ENCODE measurements around the gene NUDT5. TPM values are rescaled to one million over a fixed set of nuclear protein-coding genes. Genes with fewer than 3 reads are reported as not detected.
A peak's percentile ranks its signal among the peaks of the same experiment; 100 is the strongest.

Gene NUDT5
- total RNA-seq, 2 donors from 2014 or later, result 41.4 to 89.0 TPM

- Histone ChIP-seq H3K4me3 (no peak overlapping the region), H3K27ac (no peak overlapping the region), H3K36me3 (no peaks in the 10 kb centered on the region), H3K27me3 (no peaks in the 10 kb centered on the region), H3K9ac (ENCODE audit: low read depth in 2 of 2, low read length in 2 of 2) (no peak overlapping the region), H3K4me1 (no peaks in the 10 kb centered on the region), H3K9me3 (no peaks in the 10 kb centered on the region)
- TF ChIP-seq, protein P1, sequence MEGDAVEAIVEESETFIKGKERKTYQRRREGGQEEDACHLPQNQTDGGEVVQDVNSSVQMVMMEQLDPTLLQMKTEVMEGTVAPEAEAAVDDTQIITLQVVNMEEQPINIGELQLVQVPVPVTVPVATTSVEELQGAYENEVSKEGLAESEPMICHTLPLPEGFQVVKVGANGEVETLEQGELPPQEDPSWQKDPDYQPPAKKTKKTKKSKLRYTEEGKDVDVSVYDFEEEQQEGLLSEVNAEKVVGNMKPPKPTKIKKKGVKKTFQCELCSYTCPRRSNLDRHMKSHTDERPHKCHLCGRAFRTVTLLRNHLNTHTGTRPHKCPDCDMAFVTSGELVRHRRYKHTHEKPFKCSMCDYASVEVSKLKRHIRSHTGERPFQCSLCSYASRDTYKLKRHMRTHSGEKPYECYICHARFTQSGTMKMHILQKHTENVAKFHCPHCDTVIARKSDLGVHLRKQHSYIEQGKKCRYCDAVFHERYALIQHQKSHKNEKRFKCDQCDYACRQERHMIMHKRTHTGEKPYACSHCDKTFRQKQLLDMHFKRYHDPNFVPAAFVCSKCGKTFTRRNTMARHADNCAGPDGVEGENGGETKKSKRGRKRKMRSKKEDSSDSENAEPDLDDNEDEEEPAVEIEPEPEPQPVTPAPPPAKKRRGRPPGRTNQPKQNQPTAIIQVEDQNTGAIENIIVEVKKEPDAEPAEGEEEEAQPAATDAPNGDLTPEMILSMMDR (IDR thresholded peaks at IDR 0.05), result no peak
- intact Hi-C loops (cut with DNase I), result no loop called here
- DNase-seq, result no peak
Measured at GRCh38 chr10:12202226-12202625, 6.5 kb upstream of the NUDT5 start.

GRCh38 chr10:12201543-12201942, 5.9 kb upstream of the NUDT5 start:
- Histone ChIP-seq H3K9me3 (no peaks in the 10 kb centered on the region), H3K36me3 (no peaks in the 10 kb centered on the region), H3K27me3 (no peaks in the 10 kb centered on the region), H3K4me1 (no peaks in the 10 kb centered on the region), H3K4me3 (no peak overlapping the region), H3K9ac (ENCODE audit: low read depth in 2 of 2, low read length in 2 of 2) (no peak overlapping the region), H3K27ac (no peak overlapping the region)
- TF ChIP-seq, protein P1 (IDR thresholded peaks at IDR 0.05), result no peak
- DNase-seq, result no peak
- intact Hi-C loops (cut with DNase I), result no loop called here

DNA sequence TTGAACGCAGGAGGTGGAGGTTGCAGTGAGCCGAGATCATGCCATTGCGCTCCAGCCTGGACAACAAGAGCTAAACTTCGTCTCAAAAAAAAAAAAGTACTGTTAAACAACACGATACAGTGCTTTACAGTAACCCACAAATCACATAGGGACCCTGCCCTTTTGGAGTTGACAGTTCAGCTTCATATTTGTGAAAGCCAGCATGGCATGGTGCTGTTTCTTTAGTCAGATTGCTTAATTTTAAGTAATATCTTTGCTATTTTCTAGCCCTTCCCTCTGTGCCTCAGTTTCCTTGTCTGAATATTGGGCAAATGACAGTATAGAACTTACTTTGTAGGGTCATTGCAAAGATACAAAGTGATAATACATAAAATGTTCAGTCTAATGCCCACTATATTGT, 5.2 kb upstream of the NUDT5 start:
- Histone ChIP-seq H3K27me3 (no peaks in the 10 kb centered on the region), H3K4me1 (no peaks in the 10 kb centered on the region), H3K9me3 (no peaks in the 10 kb centered on the region), H3K4me3 (no peak overlapping the region), H3K9ac (ENCODE audit: low read depth in 2 of 2, low read length in 2 of 2) (no peak overlapping the region), H3K27ac (no peak overlapping the region), H3K36me3 (no peaks in the 10 kb centered on the region)
- TF ChIP-seq, protein P1 (IDR thresholded peaks at IDR 0.05), result no peak
- no peak for DNase-seq
- intact Hi-C loops (cut with DNase I), result no loop called here

- Histone ChIP-seq H3K4me3 (no peak overlapping the region), H3K27me3 (no peaks in the 10 kb centered on the region), H3K9me3 (no peaks in the 10 kb centered on the region), H3K36me3 (no peaks in the 10 kb centered on the region), H3K9ac (ENCODE audit: low read depth in 2 of 2, low read length in 2 of 2) (no peak overlapping the region), H3K27ac (no peak overlapping the region), H3K4me1 (peaks cover 5% of the 10 kb centered on the region)
- DNase-seq, result no peak
- intact Hi-C loops (cut with DNase I), result no loop called here
- TF ChIP-seq, protein P1 (IDR thresholded peaks at IDR 0.05), result no peak
Measured at GRCh38 chr10:12198156-12198555, 2.5 kb upstream of the NUDT5 start.

DNA sequence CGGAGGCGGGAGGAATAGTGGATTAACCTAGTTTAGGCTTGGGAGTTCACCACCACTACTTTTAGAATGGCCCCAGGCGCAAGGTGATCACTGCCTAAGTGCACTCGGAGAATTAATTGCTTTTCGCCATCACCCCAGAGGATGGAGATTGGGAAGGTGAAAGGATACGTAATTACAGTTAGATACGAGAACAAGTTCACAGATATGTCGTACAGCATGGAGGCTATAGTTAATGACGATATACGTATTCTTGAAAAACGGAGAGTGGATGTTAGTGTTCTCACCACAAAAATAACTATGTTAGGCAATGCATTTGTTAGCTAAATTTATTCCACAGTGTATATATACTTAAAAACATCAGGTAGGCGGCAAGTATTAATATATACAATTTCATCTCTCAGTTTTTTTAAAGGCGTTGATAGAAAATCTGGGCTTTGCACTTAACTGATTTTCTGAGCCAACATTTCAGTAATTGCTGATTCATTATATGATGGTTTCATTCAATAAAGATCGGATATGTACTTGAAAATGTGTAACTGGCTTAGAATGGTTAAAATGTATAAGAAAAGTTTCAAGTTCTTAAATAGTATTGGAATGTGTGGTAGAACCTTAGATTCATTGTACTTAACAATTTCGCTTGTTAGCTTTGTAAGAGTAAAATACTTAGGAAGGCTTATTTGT, 980 bp upstream of the NUDT5 start:
- peak overlapping the region; percentile 91 for H3K27ac ChIP-seq
- H3K4me1 ChIP-seq, result peaks cover 5% of the 10 kb centered on the region
- no peaks in the 10 kb centered on the region for H3K27me3 ChIP-seq
- TF ChIP-seq, protein P1 (IDR thresholded peaks at IDR 0.05), result no peak
- H3K9ac ChIP-seq (ENCODE audit: low read depth in 2 of 2, low read length in 2 of 2), result peak overlapping the region; percentile 66 to 98
- H3K36me3 ChIP-seq, result no peaks in the 10 kb centered on the region
- H3K4me3 ChIP-seq, result peak overlapping the region; percentile 94
- no peaks in the 10 kb centered on the region for H3K9me3 ChIP-seq
- intact Hi-C loops (cut with DNase I), result no loop called here
- DNase-seq, result no peak

Data from colonic mucosa (tissue), 4 donors.